NCI-H446 (cell line): ENCODE data around the gene CDH23.

Experiments
- DNase-seq, 2 experiments: peaks; one replicate each; lab custom pipeline; 2025; lab: John Stamatoyannopoulos, UW

Gene CDH23

DNA sequence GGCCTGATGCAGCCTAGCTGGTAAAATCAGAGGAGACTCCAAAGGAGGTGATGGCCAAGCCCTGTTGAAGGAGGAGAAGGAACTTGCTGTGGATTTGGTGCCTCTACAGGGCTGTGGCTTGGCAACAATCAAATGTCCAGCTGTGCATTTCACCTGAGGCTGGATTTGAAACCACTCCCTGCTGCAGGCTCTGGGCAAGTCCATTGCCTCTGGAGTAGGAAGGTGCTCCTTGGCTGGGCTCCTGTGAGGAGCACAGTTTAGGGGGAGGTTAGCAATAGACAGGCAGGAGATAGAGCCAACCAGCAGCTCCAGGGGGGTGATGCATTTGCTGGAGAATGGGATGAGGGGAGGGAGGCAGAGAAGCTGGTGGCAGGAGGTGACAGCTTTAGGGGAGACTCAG is 26.5 kb downstream of the CDH23 start:
- DNase-seq = no peak

- no peak for DNase-seq
Measured at GRCh38 chr10:71423901-71424300, 27.2 kb downstream of the CDH23 start.

DNA sequence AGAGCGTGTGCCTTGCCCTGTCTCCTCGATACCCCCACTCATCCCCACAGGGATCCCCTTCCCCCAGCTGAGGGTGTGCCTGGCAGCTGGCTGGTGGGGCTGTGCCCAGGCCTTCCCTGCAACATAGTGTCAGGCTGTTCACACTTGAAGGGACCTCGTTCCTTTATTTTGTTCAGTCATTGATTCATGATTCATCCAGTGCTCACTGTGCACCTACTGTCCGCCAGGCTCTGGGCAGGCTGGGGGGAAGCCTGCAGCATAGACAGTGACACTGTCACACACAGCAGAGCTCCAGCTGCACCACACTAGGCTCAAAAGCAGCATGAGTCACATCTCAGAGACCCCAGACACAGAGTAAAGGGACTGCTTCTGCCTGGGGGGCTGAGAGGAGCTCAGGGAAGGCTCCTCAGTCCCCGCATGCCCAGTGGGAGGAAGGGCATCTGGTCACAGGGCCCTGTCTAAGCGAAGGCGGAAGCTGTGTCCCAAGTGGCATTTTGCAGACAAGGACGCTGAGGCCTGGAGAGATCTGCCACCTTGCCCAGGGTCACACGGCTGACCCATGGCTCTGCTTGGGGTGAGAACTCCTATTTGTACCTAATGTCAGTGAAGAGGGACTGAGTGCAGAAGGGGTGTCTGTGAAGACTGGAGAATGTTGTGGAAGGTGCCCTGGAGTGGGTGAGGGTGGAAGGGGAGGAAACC is 27.9 kb downstream of the CDH23 start:
- DNase-seq = no peak

GRCh38 chr10:71426058-71426605 is 29.4 kb downstream of the CDH23 start:
- no peak for DNase-seq

DNA sequence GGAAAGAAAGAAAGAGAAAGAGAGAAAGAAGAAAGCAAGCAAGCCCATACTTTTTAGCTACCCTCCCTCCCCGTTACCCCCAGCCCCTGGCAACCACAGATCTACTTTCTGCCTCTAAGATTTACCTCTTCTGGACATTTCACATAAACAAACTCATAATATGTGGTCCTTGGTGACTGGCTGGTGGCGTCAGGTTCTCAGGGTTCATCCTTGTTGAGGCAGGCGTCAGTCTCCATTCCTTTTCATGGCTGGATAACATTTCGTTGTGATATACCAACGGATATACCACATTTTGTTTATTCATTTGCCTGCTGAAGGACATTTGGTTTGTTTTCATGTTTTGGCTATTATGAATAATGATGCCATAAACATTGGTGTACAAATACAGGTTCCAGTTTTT is 30.5 kb downstream of the CDH23 start:
- no peak for DNase-seq

DNA sequence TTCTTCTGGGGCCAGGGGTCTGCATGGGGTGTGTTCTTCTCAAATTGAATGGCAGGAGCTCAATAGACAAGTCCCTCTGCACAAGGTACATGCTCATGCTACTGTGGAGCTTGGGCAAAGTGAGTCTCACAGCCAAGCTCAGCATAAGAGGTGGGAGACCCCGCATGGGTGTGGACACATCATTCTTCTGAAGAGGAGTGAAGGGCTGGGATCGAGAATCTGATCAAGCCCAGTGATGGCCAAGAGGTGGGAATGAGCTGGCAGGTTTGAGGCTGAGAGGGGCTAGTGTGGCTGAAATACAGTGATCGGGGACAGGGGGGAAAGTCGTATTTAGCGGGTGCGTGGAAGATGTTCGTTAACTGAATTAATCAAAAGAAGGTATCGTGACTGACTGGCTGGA is 32.6 kb downstream of the CDH23 start:
- DNase-seq = no peak

DNA sequence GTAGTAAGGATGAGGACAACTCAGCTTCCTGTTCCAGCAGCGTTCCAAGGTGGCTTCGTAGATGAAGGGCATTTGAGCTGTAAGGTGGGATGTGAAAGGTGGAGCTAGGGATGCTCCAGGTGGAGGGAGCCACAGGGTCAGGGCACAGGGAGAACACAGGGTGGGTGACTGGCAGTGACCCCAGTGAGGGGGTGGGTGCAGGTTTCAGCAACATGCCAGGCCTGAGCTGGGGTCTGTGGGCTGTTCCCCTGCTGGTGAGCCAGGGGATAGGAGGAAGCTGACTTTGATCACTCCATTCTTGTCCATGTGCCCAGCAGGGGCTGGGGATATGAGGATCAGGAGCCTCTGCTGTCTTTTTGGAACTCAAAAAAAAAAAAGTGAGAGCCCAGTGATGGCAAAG is 33.2 kb downstream of the CDH23 start:
- no peak for DNase-seq

GRCh38 chr10:71431239-71432100 is 34.8 kb downstream of the CDH23 start:
- no peak for DNase-seq

GRCh38 chr10:71432101-71432905 is 35.6 kb downstream of the CDH23 start:
- no peak for DNase-seq

DNA sequence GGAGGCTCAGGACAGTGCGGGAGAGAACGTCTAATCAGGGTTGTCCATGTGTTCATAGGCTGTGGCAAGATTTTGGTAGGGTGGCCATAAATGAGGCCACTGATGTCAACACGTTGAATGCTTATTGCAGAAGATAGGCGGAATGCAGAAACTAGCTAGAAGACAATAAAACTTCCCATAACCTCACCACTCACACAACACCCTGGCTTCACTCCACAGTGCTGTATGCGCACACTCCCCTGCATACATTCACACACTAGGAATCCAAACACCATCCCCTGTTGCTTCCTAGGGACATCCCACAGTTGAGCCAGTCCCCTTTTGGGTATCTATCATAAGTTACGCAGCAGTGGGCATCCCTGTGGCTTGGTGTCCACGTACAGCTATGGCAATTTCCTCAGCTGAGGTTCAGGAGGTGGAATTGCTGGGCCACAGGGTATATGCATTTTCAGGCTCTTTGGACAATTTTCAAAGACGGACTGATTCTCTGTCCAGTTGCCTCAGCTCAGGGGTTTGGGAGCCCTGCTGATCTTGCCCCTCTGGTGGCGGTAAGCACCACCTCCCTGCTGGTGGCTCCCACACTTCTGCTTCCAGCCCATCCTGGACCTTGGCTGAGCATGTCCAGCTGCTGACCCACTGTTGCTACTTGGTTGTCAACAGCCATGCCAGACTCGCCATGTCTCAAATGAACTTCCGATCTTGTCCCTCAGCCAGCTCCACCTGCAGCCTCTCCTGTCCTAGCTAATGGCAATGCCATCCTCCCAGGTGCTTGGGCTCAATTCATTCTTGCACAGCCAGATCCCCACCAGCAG is 36.4 kb downstream of the CDH23 start:
- DNase-seq = no peak

DNA sequence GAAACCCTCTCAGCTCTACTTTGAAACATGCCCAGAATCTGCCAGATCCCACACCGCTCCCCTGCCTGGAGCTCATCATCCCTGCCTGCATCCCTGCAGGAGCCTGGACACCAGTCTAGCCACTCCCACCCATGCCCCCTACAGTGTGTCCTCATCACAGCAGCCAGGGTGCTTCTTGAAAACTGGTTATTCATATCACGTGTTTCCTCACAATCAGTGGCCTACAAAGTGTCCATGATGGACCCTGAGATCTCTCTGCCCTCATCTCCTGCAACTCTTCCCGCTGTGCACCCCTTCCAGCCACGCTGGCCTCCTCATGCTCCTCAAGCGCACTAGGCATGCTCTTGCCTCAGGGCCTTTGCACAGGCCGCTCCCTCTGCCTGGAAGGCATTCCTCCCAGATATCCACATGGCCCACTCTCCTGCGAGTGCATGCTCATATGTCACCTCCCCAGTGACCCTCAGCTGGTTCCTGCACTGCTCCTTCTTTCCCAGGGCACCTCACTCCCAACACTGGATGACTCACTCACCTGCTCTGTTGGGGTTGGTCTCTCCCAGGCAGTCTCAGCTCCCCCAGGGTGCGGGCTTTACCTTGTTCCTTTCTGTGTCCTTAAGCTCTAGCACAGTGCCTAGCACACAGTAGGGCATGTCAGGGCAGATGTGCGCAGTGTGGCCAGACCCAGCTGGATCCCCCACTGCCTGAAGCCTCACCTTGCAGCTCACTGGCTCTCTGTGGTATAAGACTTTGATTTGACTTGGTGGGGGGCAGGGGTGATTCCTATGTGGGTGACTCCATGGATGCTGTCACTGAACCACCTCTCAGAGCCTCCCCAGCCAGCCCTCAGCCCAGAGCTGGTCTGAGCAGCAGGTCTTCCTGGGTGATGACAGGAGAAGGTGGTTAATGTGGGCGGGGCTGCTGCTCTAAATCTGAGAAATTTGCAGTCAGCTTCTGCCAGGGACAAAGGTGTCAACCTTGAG is 37.3 kb downstream of the CDH23 start:
- DNase-seq = no peak

GRCh38 chr10:71434760-71435394 is 38.2 kb downstream of the CDH23 start:
- peak in 1 of 2 experiments; percentile 55 for DNase-seq

- peak in 1 of 2 experiments; percentile 6 for DNase-seq
Measured at GRCh38 chr10:71435571-71436267, 39.0 kb downstream of the CDH23 start.

DNA sequence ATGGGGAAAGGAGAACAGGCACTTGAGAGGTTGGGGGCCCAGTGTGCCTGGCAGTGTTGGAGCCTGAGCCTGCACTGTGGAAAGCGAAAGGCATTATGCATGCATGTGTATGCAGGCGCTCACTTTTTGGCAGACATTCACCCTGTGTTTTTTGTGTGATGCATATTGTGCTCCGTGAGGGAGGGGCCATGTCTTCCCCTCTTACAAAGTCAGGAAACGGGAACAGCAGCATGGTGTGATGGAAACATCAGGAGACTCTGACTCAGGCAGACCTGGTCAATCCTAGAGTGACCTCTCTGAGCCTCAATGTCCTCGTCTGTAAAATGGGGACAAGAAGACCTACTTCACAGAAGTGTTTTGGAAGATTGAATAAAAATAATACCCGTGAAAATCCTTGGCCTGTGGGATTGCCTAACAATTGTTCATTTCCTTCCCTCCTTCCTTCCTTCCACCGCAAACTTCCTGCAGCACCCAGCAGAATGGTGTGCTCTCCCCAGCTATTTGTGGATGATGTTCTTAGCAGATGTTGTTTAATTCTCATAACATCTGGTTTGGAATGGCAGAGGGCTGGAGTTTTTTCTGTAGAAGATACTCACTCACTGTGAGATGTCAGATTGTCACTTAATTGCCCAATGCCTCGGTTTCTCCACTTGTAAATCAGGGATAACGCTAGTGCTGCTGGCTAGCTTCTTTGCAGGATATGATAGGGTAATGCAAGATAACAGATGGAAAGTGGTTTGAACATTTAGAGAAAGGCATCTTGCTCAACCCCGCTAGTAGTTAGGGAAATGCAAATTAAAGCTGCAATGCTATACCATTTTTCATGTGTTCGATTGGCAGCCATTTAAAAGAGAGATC is 39.8 kb downstream of the CDH23 start:
- DNase-seq = peak in 1 of 2 experiments; percentile 20

- peak in 1 of 2 experiments; percentile 44 for DNase-seq
Measured at GRCh38 chr10:71437537-71438092, 40.9 kb downstream of the CDH23 start.

GRCh38 chr10:71438761-71439160 is 42.0 kb downstream of the CDH23 start:
- DNase-seq = no peak

- no peak for DNase-seq
Measured at GRCh38 chr10:71439670-71440425, 43.1 kb downstream of the CDH23 start.
